HT1080 (cell line): ENCODE data around the gene DLGAP4. TPM values are rescaled to one million over a fixed set of nuclear protein-coding genes. Genes with fewer than 3 reads are reported as not detected.

ENCODE experiments used
- DNase-seq: peaks from one replicate; pipeline ENCODE4 v3.0.0-alpha.2; 2015; ENCODE audit warnings: low read depth
- total RNA-seq: library from RNA; depleted of rRNA; stranded (reverse); fragments of >200 nt; shearing (Covaris generic); gene quantifications from 2 replicates; pipeline ENCODE4 v1.2.3, GENCODE V29; 2014

Gene DLGAP4
- total RNA-seq, 1 experiment from 2014 or later, result 21.4 TPM

- no peak for DNase-seq
Measured at GRCh38 chr20:36441027-36441414, 134.9 kb downstream of the DLGAP4 start.

- DNase-seq, result no peak
Measured at GRCh38 chr20:36441416-36441815, 135.3 kb downstream of the DLGAP4 start.

GRCh38 chr20:36445847-36446246 is 139.7 kb downstream of the DLGAP4 start:
- no peak for DNase-seq

- DNase-seq, result no peak
Measured at GRCh38 chr20:36446557-36446956, 140.4 kb downstream of the DLGAP4 start.

GRCh38 chr20:36447101-36447500 is 141.0 kb downstream of the DLGAP4 start:
- DNase-seq, result no peak

GRCh38 chr20:36449663-36450062 is 143.5 kb downstream of the DLGAP4 start:
- DNase-seq, result no peak

GRCh38 chr20:36454332-36454697 is 148.2 kb downstream of the DLGAP4 start:
- DNase-seq, result no peak

GRCh38 chr20:36454698-36455427 is 148.7 kb downstream of the DLGAP4 start:
- DNase-seq, result no peak

- DNase-seq, result no peak
Measured at GRCh38 chr20:36455972-36456625, 150.0 kb downstream of the DLGAP4 start.

- DNase-seq, result peak; percentile 84
Measured at GRCh38 chr20:36460648-36461599, 154.8 kb downstream of the DLGAP4 start.

- no peak for DNase-seq
Measured at GRCh38 chr20:36461600-36462439, 155.7 kb downstream of the DLGAP4 start.

- DNase-seq, result peak; percentile 76
Measured at GRCh38 chr20:36462440-36463211, 156.5 kb downstream of the DLGAP4 start.

GRCh38 chr20:36463212-36464061 is 157.3 kb downstream of the DLGAP4 start:
- DNase-seq, result no peak

GRCh38 chr20:36465109-36466080 is 159.3 kb downstream of the DLGAP4 start:
- DNase-seq, result peak; percentile 96

GRCh38 chr20:36466089-36466488 is 159.9 kb downstream of the DLGAP4 start:
- DNase-seq, result no peak

GRCh38 chr20:36467076-36467999 is 161.2 kb downstream of the DLGAP4 start:
- peak; percentile 58 for DNase-seq
